Neutrophil (primary cell): ENCODE results near the gene TIMP1.
A peak's percentile ranks its signal among the peaks of the same experiment; 100 is the strongest.

Experiments used
- H3K27ac ChIP-seq: fragments of 200-600 bp; sonication (generic); 2 replicates; pipeline ENCODE4 v1.5.1; 2016; ENCODE audit warnings: mild to moderate bottlenecking, moderate library complexity
- H3K27me3 ChIP-seq: fragments of 200-600 bp; sonication (generic); 2 replicates; pipeline ENCODE4 v1.6.0; 2016; ENCODE audit warnings: mild to moderate bottlenecking
- H3K36me3 ChIP-seq: fragments of 200-600 bp; sonication (generic); 2 replicates; pipeline ENCODE4 v1.5.1; 2017
- H3K4me1 ChIP-seq, 2 experiments: fragments of 200-600 bp in 1 of 2; sonication (generic) in 1 of 2; 1 replicate in 1 of 2; 2 replicates in 1 of 2; pipeline versions ENCODE4 v1.5.1 to v1.6.1; 2013 to 2016; ENCODE audit warnings: low read depth in 1 of 2, low read length in 1 of 2, mild to moderate bottlenecking in 1 of 2, moderate library complexity in 1 of 2; ENCODE audit not compliant: control insufficient read depth in 1 of 2, insufficient read depth in 1 of 2
- H3K4me3 ChIP-seq, 2 experiments: fragments of 200-600 bp in 1 of 2; sonication (generic) in 1 of 2; 1 replicate in 1 of 2; 2 replicates in 1 of 2; pipeline ENCODE4 v1.5.1; 2013 to 2016; ENCODE audit warnings: low read depth in 1 of 2, low read length in 1 of 2, mild to moderate bottlenecking in 1 of 2, moderate library complexity in 1 of 2
- H3K9me3 ChIP-seq: fragments of 200-600 bp; sonication (generic); 2 replicates; pipeline ENCODE4 v1.5.1; 2016
- TF ChIP-seq, protein P1 (sequence below): fragments of 200-600 bp; sonication (generic); IDR thresholded peaks from 2 replicates; pipeline ENCODE4 v1.5.1; 2016; ENCODE audit warnings: antibody characterized with exemption

Gene TIMP1

GRCh38 chrX:47558436-47558835 lies 23.8 kb upstream of the TIMP1 start:
- no peak overlapping the region for H3K27ac ChIP-seq
- peaks cover 7% of the 10 kb centered on the region for H3K36me3 ChIP-seq
- H3K4me1 ChIP-seq, result peaks cover 17 to 20% of the 10 kb centered on the region in 2 experiments
- no peaks in the 10 kb centered on the region for H3K9me3 ChIP-seq
- no peaks in the 10 kb centered on the region for H3K27me3 ChIP-seq
- TF ChIP-seq, protein P1, sequence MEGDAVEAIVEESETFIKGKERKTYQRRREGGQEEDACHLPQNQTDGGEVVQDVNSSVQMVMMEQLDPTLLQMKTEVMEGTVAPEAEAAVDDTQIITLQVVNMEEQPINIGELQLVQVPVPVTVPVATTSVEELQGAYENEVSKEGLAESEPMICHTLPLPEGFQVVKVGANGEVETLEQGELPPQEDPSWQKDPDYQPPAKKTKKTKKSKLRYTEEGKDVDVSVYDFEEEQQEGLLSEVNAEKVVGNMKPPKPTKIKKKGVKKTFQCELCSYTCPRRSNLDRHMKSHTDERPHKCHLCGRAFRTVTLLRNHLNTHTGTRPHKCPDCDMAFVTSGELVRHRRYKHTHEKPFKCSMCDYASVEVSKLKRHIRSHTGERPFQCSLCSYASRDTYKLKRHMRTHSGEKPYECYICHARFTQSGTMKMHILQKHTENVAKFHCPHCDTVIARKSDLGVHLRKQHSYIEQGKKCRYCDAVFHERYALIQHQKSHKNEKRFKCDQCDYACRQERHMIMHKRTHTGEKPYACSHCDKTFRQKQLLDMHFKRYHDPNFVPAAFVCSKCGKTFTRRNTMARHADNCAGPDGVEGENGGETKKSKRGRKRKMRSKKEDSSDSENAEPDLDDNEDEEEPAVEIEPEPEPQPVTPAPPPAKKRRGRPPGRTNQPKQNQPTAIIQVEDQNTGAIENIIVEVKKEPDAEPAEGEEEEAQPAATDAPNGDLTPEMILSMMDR, result no peak
- H3K4me3 ChIP-seq, result no peak overlapping the region

GRCh38 chrX:47560179-47560933 lies 21.9 kb upstream of the TIMP1 start:
- peak overlapping the region; percentile 71 to 81 for H3K4me3 ChIP-seq
- no peaks in the 10 kb centered on the region for H3K27me3 ChIP-seq
- H3K36me3 ChIP-seq, result peaks cover 24% of the 10 kb centered on the region
- TF ChIP-seq, protein P1, result no peak
- peaks cover 17 to 20% of the 10 kb centered on the region in 2 experiments for H3K4me1 ChIP-seq
- peak overlapping the region; percentile 98 for H3K27ac ChIP-seq
- no peaks in the 10 kb centered on the region for H3K9me3 ChIP-seq

- Histone ChIP-seq H3K9me3 (no peaks in the 10 kb centered on the region), H3K36me3 (peaks cover 29% of the 10 kb centered on the region), H3K4me1 (peaks cover 17 to 20% of the 10 kb centered on the region in 2 experiments), H3K4me3 (peak within 1 kb of the TSS; percentile 71 to 81), H3K27ac (peak within 1 kb of the TSS; percentile 98), H3K27me3 (no peaks in the 10 kb centered on the region)
- TF ChIP-seq, protein P1, result no peak
Observed at GRCh38 chrX:47560934-47561658, 21.1 kb upstream of the TIMP1 start, which contains the start of gene ARAF. ARAF (plus strand) TSS chrX:47561205; CDS start chrX:47562968, 1,763 bp downstream.

- peaks cover 14 to 16% of the 10 kb centered on the region in 2 experiments for H3K4me1 ChIP-seq
- peak overlapping the region; percentile 71 to 81 for H3K4me3 ChIP-seq
- no peaks in the 10 kb centered on the region for H3K27me3 ChIP-seq
- no peaks in the 10 kb centered on the region for H3K9me3 ChIP-seq
- H3K27ac ChIP-seq, result peak overlapping the region; percentile 98
- peaks cover 35% of the 10 kb centered on the region for H3K36me3 ChIP-seq
- TF ChIP-seq, protein P1, result no peak
Observed at GRCh38 chrX:47561659-47562151, 20.5 kb upstream of the TIMP1 start.

DNA sequence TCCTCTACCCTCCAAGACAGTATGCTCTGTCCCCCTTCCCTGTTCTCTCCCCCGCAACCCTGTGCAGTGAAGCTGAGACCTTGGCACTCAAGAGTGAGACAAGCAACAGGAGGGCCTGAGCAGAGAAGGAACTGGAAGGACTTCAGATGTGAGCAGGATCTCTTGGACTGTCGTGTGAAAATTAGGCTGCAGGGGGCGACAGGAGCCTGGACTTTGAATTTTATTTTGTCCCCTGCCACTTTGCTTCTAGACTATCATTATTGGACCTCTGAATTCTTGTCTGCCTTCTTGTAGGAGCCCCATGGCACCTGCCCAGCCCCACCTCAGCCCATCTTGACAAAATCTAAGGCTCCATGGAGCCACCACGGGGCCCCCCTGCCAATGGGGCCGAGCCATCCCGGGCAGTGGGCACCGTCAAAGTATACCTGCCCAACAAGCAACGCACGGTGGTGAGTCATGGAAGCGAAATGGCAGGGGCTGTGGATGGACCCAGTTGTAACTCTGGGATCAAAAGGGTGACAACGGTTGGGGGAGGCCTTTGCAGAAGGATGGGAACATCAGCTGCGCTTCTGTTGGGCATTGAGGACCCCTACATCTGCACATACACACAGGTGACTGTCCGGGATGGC lies 19.5 kb upstream of the TIMP1 start:
- H3K27me3 ChIP-seq, result no peaks in the 10 kb centered on the region
- peaks cover 45% of the 10 kb centered on the region for H3K36me3 ChIP-seq
- H3K4me3 ChIP-seq, result peak overlapping the region in 1 of 2 experiments; percentile 8
- peaks cover 11 to 14% of the 10 kb centered on the region in 2 experiments for H3K4me1 ChIP-seq
- peak overlapping the region; percentile 42 for H3K27ac ChIP-seq
- no peaks in the 10 kb centered on the region for H3K9me3 ChIP-seq
- TF ChIP-seq, protein P1, result peak; percentile 52
